Astrocyte (in vitro differentiated cells and primary cell): ENCODE results near the gene HNF1B.

ENCODE experiments used
- EZH2 ChIP-seq: IDR thresholded peaks from 2 replicates; pipeline ENCODE4 v1.6.1; 2012; ENCODE audit warnings: mild to moderate bottlenecking, low read length, inconsistent platforms; ENCODE audit not compliant: insufficient read depth
- TF ChIP-seq, protein P1 (sequence below): IDR thresholded peaks from 2 replicates; pipeline ENCODE4 v1.5.1; 2011; ENCODE audit warnings: low read depth, mild to moderate bottlenecking, inconsistent platforms, low read length, moderate library complexity; ENCODE audit not compliant: insufficient read depth

DNA sequence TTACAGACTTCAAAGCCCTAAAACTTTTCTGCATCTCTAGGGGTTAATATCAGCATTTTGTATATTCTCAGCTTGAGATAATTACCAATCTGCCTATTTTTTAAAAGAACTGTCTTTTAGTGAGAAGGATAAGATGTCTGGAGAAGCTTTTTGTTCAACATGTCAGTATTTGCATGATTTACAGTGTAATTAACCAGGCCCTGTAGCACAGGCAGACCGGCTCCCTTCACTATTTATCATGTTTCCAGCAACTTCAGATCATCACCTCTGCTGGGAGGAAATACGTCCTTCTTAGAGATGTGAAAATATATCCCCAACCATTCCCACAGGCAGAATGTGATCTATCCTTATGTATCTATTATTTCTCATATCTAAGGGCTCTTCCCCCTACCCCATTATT lies 93.0 kb downstream of the HNF1B start:
- TF ChIP-seq, protein P1, sequence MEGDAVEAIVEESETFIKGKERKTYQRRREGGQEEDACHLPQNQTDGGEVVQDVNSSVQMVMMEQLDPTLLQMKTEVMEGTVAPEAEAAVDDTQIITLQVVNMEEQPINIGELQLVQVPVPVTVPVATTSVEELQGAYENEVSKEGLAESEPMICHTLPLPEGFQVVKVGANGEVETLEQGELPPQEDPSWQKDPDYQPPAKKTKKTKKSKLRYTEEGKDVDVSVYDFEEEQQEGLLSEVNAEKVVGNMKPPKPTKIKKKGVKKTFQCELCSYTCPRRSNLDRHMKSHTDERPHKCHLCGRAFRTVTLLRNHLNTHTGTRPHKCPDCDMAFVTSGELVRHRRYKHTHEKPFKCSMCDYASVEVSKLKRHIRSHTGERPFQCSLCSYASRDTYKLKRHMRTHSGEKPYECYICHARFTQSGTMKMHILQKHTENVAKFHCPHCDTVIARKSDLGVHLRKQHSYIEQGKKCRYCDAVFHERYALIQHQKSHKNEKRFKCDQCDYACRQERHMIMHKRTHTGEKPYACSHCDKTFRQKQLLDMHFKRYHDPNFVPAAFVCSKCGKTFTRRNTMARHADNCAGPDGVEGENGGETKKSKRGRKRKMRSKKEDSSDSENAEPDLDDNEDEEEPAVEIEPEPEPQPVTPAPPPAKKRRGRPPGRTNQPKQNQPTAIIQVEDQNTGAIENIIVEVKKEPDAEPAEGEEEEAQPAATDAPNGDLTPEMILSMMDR: no peak
- TF ChIP-seq EZH2: no peak
